Esophagus squamous epithelium (tissue), 4 donors: ENCODE data around the gene TMEM131.

Experiments used
- CTCF ChIP-seq, 6 experiments: fragments of 450-650 bp in 4 of 6; fragments of 200-600 bp in 2 of 6; sonication (generic) in 2 of 6; IDR thresholded peaks; one replicate each; pipeline ENCODE4 v1.5.1; 2016 to 2019; ENCODE audit warnings: antibody characterized with exemption in 6 of 6, mild to moderate bottlenecking in 4 of 6, moderate library complexity in 4 of 6
- POLR2A ChIP-seq, 4 donors: fragments of 450-650 bp; IDR thresholded peaks; one replicate each; pipeline ENCODE4 v1.6.1; 2017; ENCODE audit warnings: antibody characterized with exemption in 4 of 4, mild to moderate bottlenecking in 4 of 4, moderate library complexity in 3 of 4

- TF ChIP-seq CTCF (IDR thresholded peaks at IDR 0.05) (no peak), POLR2A (IDR thresholded peaks at IDR 0.05) (no peak)
Measured at GRCh38 chr2:98028931-98029717, 33.4 kb upstream of the TMEM131 start.
